Measurements from ENCODE around the gene HSD3B1.
"Not testable (repeated sequence)": the region's sequence is repeated elsewhere in the genome, so short reads cannot be mapped to it uniquely, and the experiment has no call there.

HSD3B1 gene

DNA sequence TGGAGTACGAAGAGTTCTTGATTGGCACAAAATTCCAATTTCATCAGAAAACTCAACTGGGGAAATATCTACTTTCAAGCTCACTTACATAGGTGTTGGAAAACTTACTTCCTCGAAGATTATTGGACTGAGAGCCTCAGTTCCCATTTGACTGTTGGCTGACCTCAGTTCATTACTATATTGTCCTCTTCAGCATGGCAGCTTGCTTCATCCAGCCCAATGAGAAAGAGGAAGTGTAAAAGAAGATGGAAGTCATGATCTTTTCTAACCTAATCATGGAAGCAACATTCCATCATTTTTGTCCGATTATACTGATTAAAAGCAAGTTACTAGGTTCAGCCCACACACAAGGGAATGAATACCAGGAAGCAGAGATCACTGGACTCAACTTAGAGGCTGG is 49.4 kb downstream of the HSD3B1 start:
- DNase-seq: peak; percentile 32 to 54

DNA sequence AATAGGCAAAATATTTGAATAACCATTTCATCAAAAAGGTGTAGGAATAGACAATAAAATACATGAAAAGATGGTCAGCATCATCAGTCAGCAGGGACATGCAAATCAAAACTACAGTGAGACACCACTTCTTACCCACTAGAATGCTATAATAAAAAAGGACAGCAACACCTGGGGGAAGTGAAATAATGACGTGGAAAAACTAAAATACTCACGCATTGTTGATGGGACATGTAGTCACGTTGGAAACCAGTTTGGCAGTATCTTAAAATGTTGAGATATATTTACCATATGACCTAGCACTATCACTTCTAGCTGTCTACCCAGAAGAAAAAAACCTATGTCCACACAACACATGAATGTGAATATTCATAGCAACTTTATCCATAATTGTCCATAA is 53.4 kb downstream of the HSD3B1 start:
- DNase-seq: not testable (repeated sequence)

DNA sequence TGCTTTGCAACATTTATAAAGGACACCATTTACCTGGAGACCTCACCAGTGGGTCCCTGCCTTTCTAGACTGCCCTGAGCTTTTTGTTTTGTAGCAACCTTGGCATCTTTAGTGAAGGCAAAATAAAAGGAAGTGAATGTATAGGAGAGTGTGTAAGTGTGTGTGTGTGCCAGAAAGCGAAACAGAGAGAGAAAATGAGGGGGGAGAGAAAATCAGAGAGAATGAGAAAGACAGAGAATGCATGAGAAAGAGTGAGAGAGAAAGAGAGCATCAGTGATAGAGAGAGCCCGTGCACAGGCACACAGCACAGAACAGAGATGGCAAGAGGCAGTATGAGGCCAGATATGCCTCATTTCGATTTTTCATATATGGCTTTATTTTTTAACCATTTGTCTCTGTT is 57.5 kb downstream of the HSD3B1 start:
- no peak for DNase-seq
